ENCODE data around the gene SCARF1. TPM values are rescaled to one million over a fixed set of nuclear protein-coding genes. Genes with fewer than 3 reads are reported as not detected.

The SCARF1 gene
- total RNA-seq, 1 donor from 2014 or later: 289 TPM

DNA sequence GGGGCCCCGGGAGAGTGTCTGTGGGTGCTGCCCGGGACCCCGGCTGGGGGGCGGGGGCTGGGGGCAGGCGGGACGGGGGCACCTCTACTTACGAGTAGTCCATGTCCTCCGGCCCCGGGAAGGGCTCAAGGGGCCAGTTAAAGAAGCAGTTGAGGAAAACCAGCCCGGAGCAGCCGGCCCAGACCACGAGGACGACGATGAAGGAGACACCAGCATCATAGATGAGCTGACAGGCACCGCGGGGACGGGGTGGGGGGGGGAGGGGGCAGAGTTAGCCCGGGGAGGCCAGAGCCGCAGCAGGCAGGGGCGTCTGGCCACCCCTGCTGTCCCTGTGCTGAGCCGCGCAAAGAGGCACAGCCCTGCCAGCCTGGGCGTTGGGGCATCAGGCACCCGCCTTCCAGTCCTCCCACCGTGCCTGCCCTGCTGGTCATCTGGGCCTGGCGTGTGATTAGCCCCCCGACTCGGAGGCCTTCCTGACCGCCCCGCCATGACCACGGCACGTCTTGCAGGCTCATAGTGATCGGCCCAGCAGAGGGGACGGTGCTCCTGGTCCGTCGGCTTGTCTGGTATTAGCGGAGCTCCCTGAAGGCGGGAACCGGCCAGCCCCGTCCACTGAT lies 54.0 kb downstream of the SCARF1 start:
- H3K4me3 Mint-ChIP-seq (ENCODE audit: unreplicated experiment): no peak overlapping the region
- H3K27ac Mint-ChIP-seq (ENCODE audit: unreplicated experiment): no peak overlapping the region
- H3K4me1 Mint-ChIP-seq (ENCODE audit: unreplicated experiment): peaks cover 4% of the 10 kb centered on the region
- no peak for DNase-seq (ENCODE audit: low spot score)
- H3K9me3 Mint-ChIP-seq (ENCODE audit: unreplicated experiment): no peaks in the 10 kb centered on the region
- H3K36me3 Mint-ChIP-seq (ENCODE audit: low read depth, unreplicated experiment): peaks cover 4% of the 10 kb centered on the region
- peaks cover 10% of the 10 kb centered on the region for H3K27me3 Mint-ChIP-seq (ENCODE audit: unreplicated experiment)
- TF ChIP-seq CTCF (IDR thresholded peaks at IDR 0.05; ENCODE audit: unreplicated experiment): no peak

- Mint-ChIP-seq H3K9me3 (ENCODE audit: unreplicated experiment) (no peaks in the 10 kb centered on the region), H3K4me1 (ENCODE audit: unreplicated experiment) (peaks cover 4% of the 10 kb centered on the region), H3K4me3 (ENCODE audit: unreplicated experiment) (no peak overlapping the region), H3K36me3 (ENCODE audit: low read depth, unreplicated experiment) (peaks cover 4% of the 10 kb centered on the region), H3K27ac (ENCODE audit: unreplicated experiment) (no peak overlapping the region), H3K27me3 (ENCODE audit: unreplicated experiment) (peaks cover 9% of the 10 kb centered on the region)
- TF ChIP-seq CTCF (IDR thresholded peaks at IDR 0.05; ENCODE audit: unreplicated experiment): no peak
- DNase-seq (ENCODE audit: low spot score): no peak
Observed at GRCh38 chr17:1590747-1591473, 54.6 kb downstream of the SCARF1 start.

DNA sequence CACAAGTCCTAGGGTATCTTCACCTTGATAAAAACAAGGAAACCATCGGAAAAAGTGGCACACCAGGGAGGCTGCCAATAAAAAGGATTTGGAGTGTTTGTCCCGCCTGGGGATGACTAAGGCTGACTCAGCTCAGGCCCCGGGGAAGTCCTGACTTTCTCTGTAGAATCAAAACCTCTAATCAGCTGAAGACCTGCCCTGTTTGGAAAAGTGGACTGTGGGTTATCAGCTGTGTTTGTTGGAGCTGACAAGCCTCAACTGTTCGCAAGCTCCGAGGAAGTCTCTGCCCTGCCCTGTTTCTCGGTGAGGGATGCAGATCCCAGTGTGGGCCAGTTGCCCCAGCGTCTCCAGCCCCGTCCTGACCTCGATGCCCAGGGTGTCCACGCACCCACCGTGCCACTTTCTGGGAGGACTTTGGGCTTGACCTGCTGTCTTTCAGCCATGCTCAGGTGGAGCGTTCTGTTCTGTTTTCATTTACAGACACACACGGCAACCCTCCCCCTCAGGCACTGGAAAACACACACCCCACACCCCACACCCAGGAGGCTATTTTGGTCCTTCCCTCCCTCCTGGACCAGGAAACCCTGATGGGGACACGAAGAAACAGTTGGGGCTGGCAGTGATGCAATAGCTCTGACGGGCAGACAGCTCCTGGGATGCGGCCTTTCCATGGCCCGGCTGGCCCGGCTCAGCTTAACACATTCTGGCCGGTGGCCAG lies 55.3 kb downstream of the SCARF1 start:
- no peaks in the 10 kb centered on the region for H3K9me3 Mint-ChIP-seq (ENCODE audit: unreplicated experiment)
- no peak overlapping the region for H3K4me3 Mint-ChIP-seq (ENCODE audit: unreplicated experiment)
- no peak for DNase-seq (ENCODE audit: low spot score)
- H3K27ac Mint-ChIP-seq (ENCODE audit: unreplicated experiment): no peak overlapping the region
- peaks cover 4% of the 10 kb centered on the region for H3K4me1 Mint-ChIP-seq (ENCODE audit: unreplicated experiment)
- no peak for TF ChIP-seq CTCF (IDR thresholded peaks at IDR 0.05; ENCODE audit: unreplicated experiment)
- H3K36me3 Mint-ChIP-seq (ENCODE audit: low read depth, unreplicated experiment): peaks cover 4% of the 10 kb centered on the region
- peaks cover 8% of the 10 kb centered on the region for H3K27me3 Mint-ChIP-seq (ENCODE audit: unreplicated experiment)

GRCh38 chr17:1588821-1589585 lies 56.5 kb downstream of the SCARF1 start:
- Mint-ChIP-seq H3K27me3 (ENCODE audit: unreplicated experiment) (peaks cover 6% of the 10 kb centered on the region), H3K4me1 (ENCODE audit: unreplicated experiment) (peaks cover 4% of the 10 kb centered on the region), H3K27ac (ENCODE audit: unreplicated experiment) (no peak overlapping the region), H3K4me3 (ENCODE audit: unreplicated experiment) (no peak overlapping the region), H3K9me3 (ENCODE audit: unreplicated experiment) (no peaks in the 10 kb centered on the region), H3K36me3 (ENCODE audit: low read depth, unreplicated experiment) (peaks cover 4% of the 10 kb centered on the region)
- TF ChIP-seq CTCF (IDR thresholded peaks at IDR 0.05; ENCODE audit: unreplicated experiment): no peak
- no peak for DNase-seq (ENCODE audit: low spot score)
